Measurements from ENCODE around the gene PAM16.

The PAM16 gene

GRCh38 chr16:4353675-4354074, 2.6 kb upstream of the PAM16 start:
- DNase-seq (ENCODE audit: extremely low spot score), result no peak
- ChIA-PET CTCF (interaction anchor here (1.3 to 1.4 kb wide), 2 partner anchors 10 to 50 kb away, joined by 3 read pairs; no protein-coding TSS in a partner anchor), POLR2A (no interaction called here)
- TF ChIP-seq CTCF (IDR thresholded peaks at IDR 0.05; ENCODE audit: control extremely low read depth, extremely low read depth, low read depth, missing control alignments), result no peak

DNA sequence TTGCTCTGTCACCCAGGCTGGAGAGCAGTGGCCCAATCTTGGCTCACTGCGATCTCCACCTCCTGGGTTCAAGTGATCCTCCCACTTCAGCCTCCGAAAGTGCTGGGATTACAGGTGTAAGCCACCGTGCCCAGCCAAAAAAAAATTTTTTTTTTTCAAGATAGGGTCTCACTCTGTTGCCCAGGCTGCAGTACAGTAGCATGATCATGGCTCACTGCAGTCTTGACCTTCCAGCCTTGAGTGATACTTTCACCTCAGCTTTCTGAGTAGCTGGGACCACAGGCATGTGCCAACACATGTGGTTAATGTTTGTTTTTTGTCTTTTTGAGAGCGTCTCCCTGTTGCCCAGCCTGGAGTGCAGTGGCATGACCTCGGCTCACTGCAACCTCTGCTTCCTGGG, 1.7 kb upstream of the PAM16 start:
- CTCF ChIA-PET, result interaction anchor here (1.0 to 3.6 kb wide), 5 partner anchors 11 to 99 kb away, joined by 3 to 14 read pairs (median 5); no protein-coding TSS in a partner anchor

GRCh38 chr16:4351880-4352279, 759 bp upstream of the PAM16 start:
- CTCF ChIA-PET, result interaction anchor here (0.7 to 3.6 kb wide), 9 partner anchors 9 to 369 kb away, joined by 3 to 14 read pairs (median 5); no protein-coding TSS in a partner anchor
- POLR2A ChIA-PET, result interaction anchor here (0.6 kb wide), 1 partner anchor 26 kb away, joined by 4 read pairs; no protein-coding TSS in a partner anchor
- no peak for DNase-seq (ENCODE audit: extremely low spot score)
- TF ChIP-seq CTCF (IDR thresholded peaks at IDR 0.05; ENCODE audit: control extremely low read depth, extremely low read depth, low read depth, missing control alignments), result no peak

More for the DNA sequence above, 1.7 kb upstream of the PAM16 start:
- DNase-seq (ENCODE audit: extremely low spot score), result no peak
- POLR2A ChIA-PET, result no interaction called here
- TF ChIP-seq CTCF (IDR thresholded peaks at IDR 0.05; ENCODE audit: control extremely low read depth, extremely low read depth, low read depth, missing control alignments), result no peak

- ChIA-PET POLR2A (no interaction called here), CTCF (interaction anchor here (1.0 to 3.6 kb wide), 10 partner anchors 8 to 96 kb away, joined by 3 to 14 read pairs (median 6); no protein-coding TSS in a partner anchor)
- TF ChIP-seq CTCF (IDR thresholded peaks at IDR 0.05; ENCODE audit: control extremely low read depth, extremely low read depth, low read depth, missing control alignments), result no peak
- no peak for DNase-seq (ENCODE audit: extremely low spot score)
Measured at GRCh38 chr16:4350365-4350786, 745 bp downstream of the PAM16 start.

- DNase-seq (ENCODE audit: extremely low spot score), result no peak
- TF ChIP-seq CTCF (IDR thresholded peaks at IDR 0.05; ENCODE audit: control extremely low read depth, extremely low read depth, low read depth, missing control alignments), result no peak
- POLR2A ChIA-PET, result no interaction called here
- CTCF ChIA-PET, result interaction anchor here (1.0 to 3.6 kb wide), 6 partner anchors 9 to 95 kb away, joined by 4 to 12 read pairs (median 6); no protein-coding TSS in a partner anchor
Measured at GRCh38 chr16:4349332-4349731, 1.8 kb downstream of the PAM16 start.

DNA sequence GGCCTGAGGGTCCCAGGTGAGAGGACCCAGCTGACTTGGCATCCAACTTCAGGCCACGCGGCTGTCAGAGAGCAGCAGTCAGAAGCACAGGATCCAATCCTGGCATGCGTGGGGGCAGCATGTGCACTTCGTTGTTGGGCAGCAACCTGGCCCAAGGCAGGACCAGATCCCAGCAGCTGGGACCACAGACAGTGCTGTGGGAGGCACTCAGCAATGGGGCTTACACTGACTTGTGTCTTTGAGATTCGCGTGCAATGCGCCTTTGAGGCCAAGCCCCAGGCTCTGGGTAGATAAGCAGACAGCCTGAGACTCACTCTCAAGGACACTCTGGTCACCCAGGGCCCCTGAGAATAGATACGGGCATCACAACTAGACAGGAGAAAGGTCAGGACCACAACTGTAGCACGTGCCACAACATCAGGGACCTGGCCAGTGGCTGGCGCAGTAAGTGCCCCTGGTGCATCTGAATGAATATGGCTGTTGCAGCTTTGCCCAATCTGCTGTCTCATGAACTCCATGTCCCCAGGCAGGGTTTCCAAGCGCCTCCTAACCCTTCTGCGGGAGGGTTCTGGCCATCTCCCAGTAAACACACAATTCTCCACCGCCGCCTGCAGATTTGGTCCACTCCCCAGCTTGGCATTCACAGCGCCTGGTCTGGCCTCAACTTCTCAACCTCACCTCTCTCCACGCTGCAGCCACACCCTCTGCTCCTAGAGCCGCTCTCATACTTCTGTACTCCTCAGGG, 3.2 kb downstream of the PAM16 start:
- ChIA-PET CTCF (interaction anchor here (1.2 kb wide), 1 partner anchor 55 kb away, joined by 3 read pairs; no protein-coding TSS in a partner anchor), POLR2A (no interaction called here)
- no peak for DNase-seq (ENCODE audit: extremely low spot score)
- TF ChIP-seq CTCF (IDR thresholded peaks at IDR 0.05; ENCODE audit: control extremely low read depth, extremely low read depth, low read depth, missing control alignments), result no peak
